OCI-LY7 (cell line): ENCODE data around the gene CORIN.

Source experiments
- EZH2phosphoT487 ChIP-seq: fragments of 200-600 bp; sonication (generic); IDR thresholded peaks from 2 replicates; pipeline ENCODE4 v1.6.1; 2018; ENCODE audit warnings: low read depth, borderline replicate concordance, mild to moderate bottlenecking, mixed run types, antibody characterized with exemption, low read length, moderate library complexity, mixed read lengths
- TF ChIP-seq, protein P1 (sequence below): fragments of 200-600 bp; sonication (generic); conservative IDR thresholded peaks from 2 replicates; pipeline ENCODE4 v1.5.1; 2014; ENCODE audit warnings: mild to moderate bottlenecking, antibody characterized with exemption, low read length, moderate library complexity, mixed read lengths

DNA sequence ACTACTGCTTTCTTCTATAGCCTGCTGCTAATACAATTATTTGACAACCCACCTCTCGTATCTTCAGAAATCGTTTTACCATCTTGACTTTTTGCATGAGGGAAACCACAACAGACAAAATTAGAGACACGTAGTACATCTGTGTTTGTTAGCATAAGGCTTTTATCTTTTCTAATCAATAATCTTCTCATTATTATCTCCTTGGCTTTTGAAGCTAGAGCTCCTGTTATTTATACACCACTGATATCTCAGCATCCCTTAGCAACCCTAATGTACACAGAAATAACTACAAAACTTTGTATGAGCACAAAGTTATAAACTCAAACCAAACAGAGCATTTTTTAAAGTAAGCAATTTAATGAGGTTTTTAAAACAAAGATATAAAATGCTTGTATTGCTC lies 39.7 kb downstream of the CORIN start:
- no peak for TF ChIP-seq EZH2phosphoT487
- TF ChIP-seq, protein P1, sequence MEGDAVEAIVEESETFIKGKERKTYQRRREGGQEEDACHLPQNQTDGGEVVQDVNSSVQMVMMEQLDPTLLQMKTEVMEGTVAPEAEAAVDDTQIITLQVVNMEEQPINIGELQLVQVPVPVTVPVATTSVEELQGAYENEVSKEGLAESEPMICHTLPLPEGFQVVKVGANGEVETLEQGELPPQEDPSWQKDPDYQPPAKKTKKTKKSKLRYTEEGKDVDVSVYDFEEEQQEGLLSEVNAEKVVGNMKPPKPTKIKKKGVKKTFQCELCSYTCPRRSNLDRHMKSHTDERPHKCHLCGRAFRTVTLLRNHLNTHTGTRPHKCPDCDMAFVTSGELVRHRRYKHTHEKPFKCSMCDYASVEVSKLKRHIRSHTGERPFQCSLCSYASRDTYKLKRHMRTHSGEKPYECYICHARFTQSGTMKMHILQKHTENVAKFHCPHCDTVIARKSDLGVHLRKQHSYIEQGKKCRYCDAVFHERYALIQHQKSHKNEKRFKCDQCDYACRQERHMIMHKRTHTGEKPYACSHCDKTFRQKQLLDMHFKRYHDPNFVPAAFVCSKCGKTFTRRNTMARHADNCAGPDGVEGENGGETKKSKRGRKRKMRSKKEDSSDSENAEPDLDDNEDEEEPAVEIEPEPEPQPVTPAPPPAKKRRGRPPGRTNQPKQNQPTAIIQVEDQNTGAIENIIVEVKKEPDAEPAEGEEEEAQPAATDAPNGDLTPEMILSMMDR: no peak
